ENCODE results near the gene KRT77. TPM values are rescaled to one million over a fixed set of nuclear protein-coding genes. Genes with fewer than 3 reads are reported as not detected.

The KRT77 gene
- total RNA-seq, 1 experiment from 2014 or later: not detected

- Mint-ChIP-seq H3K36me3 (no peaks in the 10 kb centered on the region), H3K9me3 (peaks cover 5% of the 10 kb centered on the region; the same call in 1 of the 2 replicates), H3K27me3 (ENCODE audit: low read depth) (peaks cover 5% of the 10 kb centered on the region; the same call in 1 of the 2 replicates), H3K4me3 (no peak overlapping the region), H3K4me1 (no peaks in the 10 kb centered on the region), H3K27ac (no peak overlapping the region)
- no peak for TF ChIP-seq OVOL2 (CRISPR knock-in tag; IDR thresholded peaks at IDR 0.05; ENCODE audit: borderline replicate concordance)
- TF ChIP-seq, protein P1, sequence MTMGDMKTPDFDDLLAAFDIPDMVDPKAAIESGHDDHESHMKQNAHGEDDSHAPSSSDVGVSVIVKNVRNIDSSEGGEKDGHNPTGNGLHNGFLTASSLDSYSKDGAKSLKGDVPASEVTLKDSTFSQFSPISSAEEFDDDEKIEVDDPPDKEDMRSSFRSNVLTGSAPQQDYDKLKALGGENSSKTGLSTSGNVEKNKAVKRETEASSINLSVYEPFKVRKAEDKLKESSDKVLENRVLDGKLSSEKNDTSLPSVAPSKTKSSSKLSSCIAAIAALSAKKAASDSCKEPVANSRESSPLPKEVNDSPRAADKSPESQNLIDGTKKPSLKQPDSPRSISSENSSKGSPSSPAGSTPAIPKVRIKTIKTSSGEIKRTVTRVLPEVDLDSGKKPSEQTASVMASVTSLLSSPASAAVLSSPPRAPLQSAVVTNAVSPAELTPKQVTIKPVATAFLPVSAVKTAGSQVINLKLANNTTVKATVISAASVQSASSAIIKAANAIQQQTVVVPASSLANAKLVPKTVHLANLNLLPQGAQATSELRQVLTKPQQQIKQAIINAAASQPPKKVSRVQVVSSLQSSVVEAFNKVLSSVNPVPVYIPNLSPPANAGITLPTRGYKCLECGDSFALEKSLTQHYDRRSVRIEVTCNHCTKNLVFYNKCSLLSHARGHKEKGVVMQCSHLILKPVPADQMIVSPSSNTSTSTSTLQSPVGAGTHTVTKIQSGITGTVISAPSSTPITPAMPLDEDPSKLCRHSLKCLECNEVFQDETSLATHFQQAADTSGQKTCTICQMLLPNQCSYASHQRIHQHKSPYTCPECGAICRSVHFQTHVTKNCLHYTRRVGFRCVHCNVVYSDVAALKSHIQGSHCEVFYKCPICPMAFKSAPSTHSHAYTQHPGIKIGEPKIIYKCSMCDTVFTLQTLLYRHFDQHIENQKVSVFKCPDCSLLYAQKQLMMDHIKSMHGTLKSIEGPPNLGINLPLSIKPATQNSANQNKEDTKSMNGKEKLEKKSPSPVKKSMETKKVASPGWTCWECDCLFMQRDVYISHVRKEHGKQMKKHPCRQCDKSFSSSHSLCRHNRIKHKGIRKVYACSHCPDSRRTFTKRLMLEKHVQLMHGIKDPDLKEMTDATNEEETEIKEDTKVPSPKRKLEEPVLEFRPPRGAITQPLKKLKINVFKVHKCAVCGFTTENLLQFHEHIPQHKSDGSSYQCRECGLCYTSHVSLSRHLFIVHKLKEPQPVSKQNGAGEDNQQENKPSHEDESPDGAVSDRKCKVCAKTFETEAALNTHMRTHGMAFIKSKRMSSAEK (CRISPR knock-in tag; IDR thresholded peaks at IDR 0.05; ENCODE audit: borderline replicate concordance): no peak
- TF ChIP-seq AR (CRISPR knock-in tag; IDR thresholded peaks at IDR 0.05): no peak
- TF ChIP-seq ZNF138 (CRISPR knock-in tag; conservative IDR thresholded peaks at IDR 0.05): no peak
- no peak for TF ChIP-seq GABPB1 (CRISPR knock-in tag; IDR thresholded peaks at IDR 0.05)
- no peak for TF ChIP-seq FOXK1 (CRISPR knock-in tag; IDR thresholded peaks at IDR 0.05)
- no peak for TF ChIP-seq KAT7 (CRISPR knock-in tag; IDR thresholded peaks at IDR 0.05; ENCODE audit: borderline replicate concordance)
- TF ChIP-seq PRRX2 (CRISPR knock-in tag; IDR thresholded peaks at IDR 0.05): no peak
- TF ChIP-seq ELF4 (CRISPR knock-in tag; IDR thresholded peaks at IDR 0.05; ENCODE audit: low read depth): no peak
- TF ChIP-seq TCF7 (CRISPR knock-in tag; IDR thresholded peaks at IDR 0.05; ENCODE audit: low read depth): no peak
- TF ChIP-seq GTF2I (CRISPR knock-in tag; conservative IDR thresholded peaks at IDR 0.05): no peak
- TF ChIP-seq, protein P2, sequence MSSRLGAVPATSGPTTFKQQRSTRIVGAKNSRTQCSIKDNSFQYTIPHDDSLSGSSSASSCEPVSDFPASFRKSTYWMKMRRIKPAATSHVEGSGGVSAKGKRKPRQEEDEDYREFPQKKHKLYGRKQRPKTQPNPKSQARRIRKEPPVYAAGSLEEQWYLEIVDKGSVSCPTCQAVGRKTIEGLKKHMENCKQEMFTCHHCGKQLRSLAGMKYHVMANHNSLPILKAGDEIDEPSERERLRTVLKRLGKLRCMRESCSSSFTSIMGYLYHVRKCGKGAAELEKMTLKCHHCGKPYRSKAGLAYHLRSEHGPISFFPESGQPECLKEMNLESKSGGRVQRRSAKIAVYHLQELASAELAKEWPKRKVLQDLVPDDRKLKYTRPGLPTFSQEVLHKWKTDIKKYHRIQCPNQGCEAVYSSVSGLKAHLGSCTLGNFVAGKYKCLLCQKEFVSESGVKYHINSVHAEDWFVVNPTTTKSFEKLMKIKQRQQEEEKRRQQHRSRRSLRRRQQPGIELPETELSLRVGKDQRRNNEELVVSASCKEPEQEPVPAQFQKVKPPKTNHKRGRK (CRISPR knock-in tag; IDR thresholded peaks at IDR 0.05; ENCODE audit: borderline replicate concordance): no peak
- no peak for TF ChIP-seq NR2C2 (CRISPR knock-in tag; IDR thresholded peaks at IDR 0.05)
- ChIA-PET POLR2A (no interaction called here), CTCF (interaction anchor here (1.0 to 2.6 kb wide), 2 partner anchors 9 to 141 kb away, joined by 4 to 8 read pairs; no protein-coding TSS in a partner anchor)
- DNase-seq (ENCODE audit: low spot score) (no peak), ATAC-seq (no peak)
These were observed 21.1 kb upstream of the KRT77 start for GRCh38 chr12:52724384-52724783.

DNA sequence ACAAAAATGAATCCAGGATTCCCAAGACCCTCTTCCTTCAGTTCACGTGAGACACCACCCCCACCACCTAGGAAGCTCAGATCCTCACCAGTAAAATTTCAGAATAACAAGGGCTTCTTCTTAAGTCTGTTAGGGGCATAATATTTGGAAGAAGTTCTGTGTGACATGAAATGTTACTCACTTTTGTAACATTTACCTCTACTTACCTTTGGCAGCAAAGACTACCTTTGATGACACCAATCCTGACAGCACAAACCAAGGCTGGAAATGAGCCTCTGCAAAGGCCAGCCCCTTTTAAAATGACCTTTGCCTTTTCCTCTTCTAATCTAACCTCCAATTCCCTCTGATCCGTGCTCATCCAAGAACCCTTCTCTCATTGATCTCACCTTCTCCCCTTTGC lies 19.4 kb upstream of the KRT77 start:
- ChIA-PET CTCF (no interaction called here), POLR2A (no interaction called here)
- DNase-seq (ENCODE audit: low spot score) (no peak), ATAC-seq (no peak)
- peaks cover 5% of the 10 kb centered on the region; the same call in 1 of the 2 replicates for H3K27me3 Mint-ChIP-seq (ENCODE audit: low read depth)
- H3K4me1 Mint-ChIP-seq: no peaks in the 10 kb centered on the region
- peaks cover 5% of the 10 kb centered on the region; the same call in 1 of the 2 replicates for H3K9me3 Mint-ChIP-seq
- no peaks in the 10 kb centered on the region for H3K36me3 Mint-ChIP-seq
- H3K4me3 Mint-ChIP-seq: no peak overlapping the region
- H3K27ac Mint-ChIP-seq: no peak overlapping the region
- no peak for TF ChIP-seq JUN (CRISPR knock-in tag; IDR thresholded peaks at IDR 0.05)
- TF ChIP-seq ZNF416 (CRISPR knock-in tag; IDR thresholded peaks at IDR 0.05): no peak
- no peak for TF ChIP-seq E2F4 (CRISPR knock-in tag; IDR thresholded peaks at IDR 0.05; ENCODE audit: borderline replicate concordance, low read depth)
- TF ChIP-seq CTCF (IDR thresholded peaks at IDR 0.05): no peak
- no peak for TF ChIP-seq TP53 (CRISPR knock-in tag; IDR thresholded peaks at IDR 0.05)
- TF ChIP-seq, protein P3, sequence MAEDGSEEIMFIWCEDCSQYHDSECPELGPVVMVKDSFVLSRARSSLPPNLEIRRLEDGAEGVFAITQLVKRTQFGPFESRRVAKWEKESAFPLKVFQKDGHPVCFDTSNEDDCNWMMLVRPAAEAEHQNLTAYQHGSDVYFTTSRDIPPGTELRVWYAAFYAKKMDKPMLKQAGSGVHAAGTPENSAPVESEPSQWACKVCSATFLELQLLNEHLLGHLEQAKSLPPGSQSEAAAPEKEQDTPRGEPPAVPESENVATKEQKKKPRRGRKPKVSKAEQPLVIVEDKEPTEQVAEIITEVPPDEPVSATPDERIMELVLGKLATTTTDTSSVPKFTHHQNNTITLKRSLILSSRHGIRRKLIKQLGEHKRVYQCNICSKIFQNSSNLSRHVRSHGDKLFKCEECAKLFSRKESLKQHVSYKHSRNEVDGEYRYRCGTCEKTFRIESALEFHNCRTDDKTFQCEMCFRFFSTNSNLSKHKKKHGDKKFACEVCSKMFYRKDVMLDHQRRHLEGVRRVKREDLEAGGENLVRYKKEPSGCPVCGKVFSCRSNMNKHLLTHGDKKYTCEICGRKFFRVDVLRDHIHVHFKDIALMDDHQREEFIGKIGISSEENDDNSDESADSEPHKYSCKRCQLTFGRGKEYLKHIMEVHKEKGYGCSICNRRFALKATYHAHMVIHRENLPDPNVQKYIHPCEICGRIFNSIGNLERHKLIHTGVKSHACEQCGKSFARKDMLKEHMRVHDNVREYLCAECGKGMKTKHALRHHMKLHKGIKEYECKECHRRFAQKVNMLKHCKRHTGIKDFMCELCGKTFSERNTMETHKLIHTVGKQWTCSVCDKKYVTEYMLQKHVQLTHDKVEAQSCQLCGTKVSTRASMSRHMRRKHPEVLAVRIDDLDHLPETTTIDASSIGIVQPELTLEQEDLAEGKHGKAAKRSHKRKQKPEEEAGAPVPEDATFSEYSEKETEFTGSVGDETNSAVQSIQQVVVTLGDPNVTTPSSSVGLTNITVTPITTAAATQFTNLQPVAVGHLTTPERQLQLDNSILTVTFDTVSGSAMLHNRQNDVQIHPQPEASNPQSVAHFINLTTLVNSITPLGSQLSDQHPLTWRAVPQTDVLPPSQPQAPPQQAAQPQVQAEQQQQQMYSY (CRISPR knock-in tag; IDR thresholded peaks at IDR 0.05): no peak
- TF ChIP-seq ATF1 (CRISPR knock-in tag; IDR thresholded peaks at IDR 0.05): no peak

All from WTC11 (cell line).